NB4 (cell line): Measurements from ENCODE around the gene RRP36.

Experiments used
- POLR2A ChIP-seq: IDR thresholded peaks from 2 replicates; pipeline ENCODE4 v1.6.1; 2011; ENCODE audit warnings: mild to moderate bottlenecking; ENCODE audit not compliant: insufficient read length; ENCODE audit errors: extremely low read depth
- TF ChIP-seq, protein P1 (sequence below): IDR thresholded peaks from one replicate; pipeline ENCODE4 v1.5.1; 2012; ENCODE audit warnings: low read depth, low read length

DNA sequence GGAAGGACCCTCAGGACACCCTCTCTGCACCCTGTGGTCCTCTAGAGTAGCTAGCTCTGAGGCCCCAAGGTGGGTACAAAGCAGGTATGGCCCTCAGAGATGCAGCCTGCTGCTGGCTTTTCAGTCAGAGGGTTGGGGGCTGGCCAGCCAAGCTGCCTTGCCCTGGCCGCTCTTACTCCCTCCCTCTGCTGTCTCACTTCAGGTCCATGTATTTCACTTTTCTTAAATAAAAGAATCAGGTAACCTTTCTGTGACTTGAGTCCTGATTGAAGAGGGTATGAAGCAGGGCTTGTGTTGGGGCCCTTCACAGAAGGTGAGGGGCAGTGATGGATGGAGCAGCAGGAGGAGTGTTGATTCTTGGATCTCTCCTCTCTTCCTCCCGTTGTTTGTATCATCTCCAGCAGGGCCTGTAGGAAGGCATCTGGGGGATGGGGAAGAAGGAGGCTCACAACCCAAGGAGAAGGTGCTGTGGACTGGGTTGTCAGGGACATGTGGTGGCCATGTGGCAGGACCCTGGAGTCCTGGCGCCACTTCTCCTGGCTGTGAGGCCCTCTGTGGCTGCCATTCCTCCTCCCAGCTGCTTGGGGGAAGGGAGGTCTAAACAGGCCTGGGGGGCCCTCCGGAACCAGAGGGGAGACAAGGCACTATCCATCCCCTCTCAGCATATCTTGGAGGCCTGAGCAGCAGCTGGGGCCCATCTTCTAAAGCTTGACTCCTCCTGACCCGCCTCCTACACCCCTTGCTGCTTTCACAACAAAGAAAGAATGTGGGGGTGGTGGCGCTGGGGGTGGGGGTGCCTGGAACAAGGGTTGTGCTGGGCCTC, 53.6 kb downstream of the RRP36 start:
- TF ChIP-seq, protein P1, sequence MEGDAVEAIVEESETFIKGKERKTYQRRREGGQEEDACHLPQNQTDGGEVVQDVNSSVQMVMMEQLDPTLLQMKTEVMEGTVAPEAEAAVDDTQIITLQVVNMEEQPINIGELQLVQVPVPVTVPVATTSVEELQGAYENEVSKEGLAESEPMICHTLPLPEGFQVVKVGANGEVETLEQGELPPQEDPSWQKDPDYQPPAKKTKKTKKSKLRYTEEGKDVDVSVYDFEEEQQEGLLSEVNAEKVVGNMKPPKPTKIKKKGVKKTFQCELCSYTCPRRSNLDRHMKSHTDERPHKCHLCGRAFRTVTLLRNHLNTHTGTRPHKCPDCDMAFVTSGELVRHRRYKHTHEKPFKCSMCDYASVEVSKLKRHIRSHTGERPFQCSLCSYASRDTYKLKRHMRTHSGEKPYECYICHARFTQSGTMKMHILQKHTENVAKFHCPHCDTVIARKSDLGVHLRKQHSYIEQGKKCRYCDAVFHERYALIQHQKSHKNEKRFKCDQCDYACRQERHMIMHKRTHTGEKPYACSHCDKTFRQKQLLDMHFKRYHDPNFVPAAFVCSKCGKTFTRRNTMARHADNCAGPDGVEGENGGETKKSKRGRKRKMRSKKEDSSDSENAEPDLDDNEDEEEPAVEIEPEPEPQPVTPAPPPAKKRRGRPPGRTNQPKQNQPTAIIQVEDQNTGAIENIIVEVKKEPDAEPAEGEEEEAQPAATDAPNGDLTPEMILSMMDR, result no peak
- TF ChIP-seq POLR2A, result no peak
